Activated CD4-positive, alpha-beta T cell treated with anti-CD3 and anti-CD28 coated beads for 36 hours (primary cell): Measurements from ENCODE around the gene PMM2. TPM values are rescaled to one million over a fixed set of nuclear protein-coding genes. Genes with fewer than 3 reads are reported as not detected.

Experiments used
- ATAC-seq: fragments of 200-7000 bp; cut with Tn5 transposase; one replicate; pipeline ENCODE4 v1.10.0; 2021; ENCODE audit warnings: mild to moderate bottlenecking, moderate library complexity
- CTCF ChIA-PET: fragments of 350-600 bp; sonication (Branson Sonifier 250); formaldehyde crosslinking; loops from one replicate; lab custom pipeline; 2021; ENCODE audit warnings: antibody characterized with exemption; lab: Charles Lee
- POLR2A ChIA-PET: fragments of 350-600 bp; sonication (Branson Sonifier 250); formaldehyde crosslinking; loops from one replicate; lab custom pipeline; 2021; ENCODE audit warnings: antibody characterized with exemption, inconsistent platforms; lab: Charles Lee
- DNase-seq: peaks from one replicate; pipeline ENCODE4 v3.0.0-alpha.2; 2020
- H3K27ac Mint-ChIP-seq: one replicate; pipeline ENCODE4 v1.8.0; 2021; ENCODE audit warnings: mixed read lengths
- H3K27me3 Mint-ChIP-seq: one replicate; pipeline ENCODE4 v1.8.0; 2021; ENCODE audit warnings: mixed read lengths
- H3K36me3 Mint-ChIP-seq: one replicate; pipeline ENCODE4 v1.8.0; 2021; ENCODE audit warnings: low read depth, mixed read lengths
- H3K4me1 Mint-ChIP-seq: one replicate; pipeline ENCODE4 v1.8.0; 2021; ENCODE audit warnings: mixed read lengths
- H3K4me3 Mint-ChIP-seq: one replicate; pipeline ENCODE4 v1.8.0; 2021; ENCODE audit warnings: mild to moderate bottlenecking, moderate library complexity, mixed read lengths
- H3K9me3 Mint-ChIP-seq: one replicate; pipeline ENCODE4 v1.8.0; 2021; ENCODE audit warnings: low read depth, mixed read lengths
- intact Hi-C, 2 experiments: fragments of 100-400 bp; cut with DNase I in 1 of 2; cut with micrococcal nuclease in 1 of 2; formaldehyde crosslinking; loops; one replicate each; pipeline versions ENCODE4 v1.14.2 to v1.15.1; 2022 to 2024; cut with DNase I, micrococcal nuclease
- total RNA-seq, 2 experiments: library from RNA; stranded (reverse); gene quantifications; one replicate each; pipeline ENCODE4 v1.2.3, GENCODE V29; 2021

PMM2 gene
- total RNA-seq, 2 experiments from 2014 or later, result 38.3 to 39.0 TPM

GRCh38 chr16:8845699-8846298 is 48.2 kb downstream of the PMM2 start:
- DNase-seq (no peak), ATAC-seq (no peak)
- no peak overlapping the region for H3K4me3 Mint-ChIP-seq
- H3K27ac Mint-ChIP-seq, result no peak overlapping the region
- H3K9me3 Mint-ChIP-seq, result no peaks in the 10 kb centered on the region
- intact Hi-C loops, result no loop called here
- ChIA-PET POLR2A (no interaction called here), CTCF (interaction anchor here (0.7 kb wide), 1 partner anchor 138 kb away, joined by 3 read pairs; no protein-coding TSS in a partner anchor)
- H3K36me3 Mint-ChIP-seq, result peaks cover 28% of the 10 kb centered on the region
- no peaks in the 10 kb centered on the region for H3K27me3 Mint-ChIP-seq
- H3K4me1 Mint-ChIP-seq, result peaks cover 14% of the 10 kb centered on the region

GRCh38 chr16:8846401-8846932 is 48.8 kb downstream of the PMM2 start:
- peaks cover 33% of the 10 kb centered on the region for H3K36me3 Mint-ChIP-seq

GRCh38 chr16:8847145-8847544 is 49.5 kb downstream of the PMM2 start:
- no peak overlapping the region for H3K27ac Mint-ChIP-seq
- H3K36me3 Mint-ChIP-seq, result peaks cover 36% of the 10 kb centered on the region
- no peak for ATAC-seq
- ChIA-PET CTCF (no interaction called here), POLR2A (no interaction called here)
- H3K4me3 Mint-ChIP-seq, result no peak overlapping the region
- no peaks in the 10 kb centered on the region for H3K9me3 Mint-ChIP-seq
- no peaks in the 10 kb centered on the region for H3K27me3 Mint-ChIP-seq
- intact Hi-C loops, result no loop called here
- no peak for DNase-seq
- H3K4me1 Mint-ChIP-seq, result peaks cover 16% of the 10 kb centered on the region

More at GRCh38 chr16:8846401-8846932, 48.8 kb downstream of the PMM2 start:
- CTCF ChIA-PET, result interaction anchor here (0.7 kb wide), 1 partner anchor 138 kb away, joined by 3 read pairs; no protein-coding TSS in a partner anchor
- H3K4me1 Mint-ChIP-seq, result peaks cover 16% of the 10 kb centered on the region
- H3K27ac Mint-ChIP-seq, result no peak overlapping the region
- no peaks in the 10 kb centered on the region for H3K27me3 Mint-ChIP-seq
- intact Hi-C loops, result no loop called here
- POLR2A ChIA-PET, result no interaction called here
- no peaks in the 10 kb centered on the region for H3K9me3 Mint-ChIP-seq
- no peak for DNase-seq
- no peak overlapping the region for H3K4me3 Mint-ChIP-seq
- no peak for ATAC-seq

GRCh38 chr16:8847623-8848022 is 50.0 kb downstream of the PMM2 start:
- intact Hi-C loops, result no loop called here
- no peak overlapping the region for H3K27ac Mint-ChIP-seq
- H3K4me1 Mint-ChIP-seq, result peaks cover 16% of the 10 kb centered on the region
- H3K36me3 Mint-ChIP-seq, result peaks cover 36% of the 10 kb centered on the region
- ChIA-PET POLR2A (no interaction called here), CTCF (interaction anchor here (0.6 to 1.1 kb wide), 2 partner anchors 52 to 89 kb away, joined by 3 to 4 read pairs; no protein-coding TSS in a partner anchor)
- ATAC-seq, result no peak
- no peak overlapping the region for H3K4me3 Mint-ChIP-seq
- no peak for DNase-seq
- H3K9me3 Mint-ChIP-seq, result no peaks in the 10 kb centered on the region
- H3K27me3 Mint-ChIP-seq, result no peaks in the 10 kb centered on the region

- no peak overlapping the region for H3K27ac Mint-ChIP-seq
- intact Hi-C loops, result no loop called here
- CTCF ChIA-PET, result interaction anchor here (1.1 kb wide), 1 partner anchor 88 kb away, joined by 4 read pairs; no protein-coding TSS in a partner anchor
- H3K27me3 Mint-ChIP-seq, result no peaks in the 10 kb centered on the region
- ATAC-seq (no peak), DNase-seq (no peak)
- H3K4me3 Mint-ChIP-seq, result no peak overlapping the region
- POLR2A ChIA-PET, result no interaction called here
- peaks cover 36% of the 10 kb centered on the region for H3K36me3 Mint-ChIP-seq
- H3K4me1 Mint-ChIP-seq, result peaks cover 22% of the 10 kb centered on the region
- H3K9me3 Mint-ChIP-seq, result no peaks in the 10 kb centered on the region
These were observed 50.7 kb downstream of the PMM2 start for GRCh38 chr16:8848231-8848938.

- peaks cover 33% of the 10 kb centered on the region for H3K36me3 Mint-ChIP-seq
- H3K4me3 Mint-ChIP-seq, result no peak overlapping the region
- no peaks in the 10 kb centered on the region for H3K9me3 Mint-ChIP-seq
- no peak for DNase-seq
- ChIA-PET CTCF (no interaction called here), POLR2A (no interaction called here)
- peak overlapping the region; percentile 42 for H3K27ac Mint-ChIP-seq
- ATAC-seq, result no peak
- intact Hi-C loops, result no loop called here
- H3K27me3 Mint-ChIP-seq, result no peaks in the 10 kb centered on the region
- H3K4me1 Mint-ChIP-seq, result peaks cover 25% of the 10 kb centered on the region
These were observed 51.3 kb downstream of the PMM2 start for GRCh38 chr16:8848939-8849391.

GRCh38 chr16:8849411-8850011 is 51.9 kb downstream of the PMM2 start:
- Mint-ChIP-seq H3K4me1 (peaks cover 25% of the 10 kb centered on the region), H3K9me3 (no peaks in the 10 kb centered on the region), H3K27me3 (no peaks in the 10 kb centered on the region), H3K36me3 (peaks cover 35% of the 10 kb centered on the region), H3K27ac (peak overlapping the region; percentile 42), H3K4me3 (no peak overlapping the region)
- CTCF ChIA-PET, result no interaction called here
- intact Hi-C loops, result no loop called here
- ATAC-seq (no peak), DNase-seq (no peak)
- POLR2A ChIA-PET, result no interaction called here

GRCh38 chr16:8850279-8850885 is 52.7 kb downstream of the PMM2 start:
- H3K27ac Mint-ChIP-seq, result peak overlapping the region; percentile 72
- H3K4me1 Mint-ChIP-seq, result peaks cover 25% of the 10 kb centered on the region
- no peaks in the 10 kb centered on the region for H3K27me3 Mint-ChIP-seq
- ATAC-seq (peak; percentile 32), DNase-seq (no peak)
- ChIA-PET CTCF (interaction anchor here (0.7 to 1.2 kb wide), 2 partner anchors 49 to 283 kb away, joined by 3 read pairs; no protein-coding TSS in a partner anchor), POLR2A (interaction anchor here (1.7 to 2.5 kb wide), 2 partner anchors 18 to 19 kb away, joined by 6 to 8 read pairs; partner anchors contain the start of gene CARHSP1)
- intact Hi-C loops, result no loop called here
- no peaks in the 10 kb centered on the region for H3K9me3 Mint-ChIP-seq
- H3K4me3 Mint-ChIP-seq, result no peak overlapping the region
- H3K36me3 Mint-ChIP-seq, result peaks cover 36% of the 10 kb centered on the region

- no peak for ATAC-seq
- no peak overlapping the region for H3K4me3 Mint-ChIP-seq
- no peaks in the 10 kb centered on the region for H3K27me3 Mint-ChIP-seq
- H3K9me3 Mint-ChIP-seq, result no peaks in the 10 kb centered on the region
- DNase-seq, result no peak
- POLR2A ChIA-PET, result interaction anchor here (1.0 to 2.5 kb wide), 3 partner anchors 16 to 34 kb away, joined by 3 to 8 read pairs (median 6); partner anchors contain the start of gene CARHSP1
- CTCF ChIA-PET, result no interaction called here
- H3K4me1 Mint-ChIP-seq, result peaks cover 25% of the 10 kb centered on the region
- H3K36me3 Mint-ChIP-seq, result peaks cover 39% of the 10 kb centered on the region
- intact Hi-C loops, result no loop called here
- no peak overlapping the region for H3K27ac Mint-ChIP-seq
These were observed 54.2 kb downstream of the PMM2 start for GRCh38 chr16:8851761-8852403.

- H3K4me3 Mint-ChIP-seq, result no peak overlapping the region
- peaks cover 27% of the 10 kb centered on the region for H3K4me1 Mint-ChIP-seq
- ChIA-PET POLR2A (interaction anchor here (1.0 to 2.5 kb wide), 2 partner anchors 15 to 34 kb away, joined by 3 to 8 read pairs; no protein-coding TSS in a partner anchor), CTCF (interaction anchor here (0.6 kb wide), 1 partner anchor 32 kb away, joined by 3 read pairs; no protein-coding TSS in a partner anchor)
- H3K9me3 Mint-ChIP-seq, result no peaks in the 10 kb centered on the region
- H3K27me3 Mint-ChIP-seq, result no peaks in the 10 kb centered on the region
- H3K27ac Mint-ChIP-seq, result no peak overlapping the region
- no peak for ATAC-seq
- DNase-seq, result no peak
- intact Hi-C loops, result no loop called here
- peaks cover 40% of the 10 kb centered on the region for H3K36me3 Mint-ChIP-seq
These were observed 54.9 kb downstream of the PMM2 start for GRCh38 chr16:8852534-8852933.
